GM12878 (cell line): Measurements from ENCODE around the gene CLPTM1L.

ENCODE experiments used
- BMI1 ChIP-seq: fragments of 450-650 bp; IDR thresholded peaks from 2 replicates; pipeline ENCODE4 v1.6.1; 2016; ENCODE audit warnings: mild to moderate bottlenecking, moderate library complexity, borderline replicate concordance
- BRCA1 ChIP-seq: IDR thresholded peaks from 2 replicates; pipeline ENCODE4 v1.6.1; 2011; ENCODE audit warnings: low read depth, low read length, improper control_type of control experiment
- CTCF ChIP-seq, 3 experiments: IDR thresholded peaks in 2 of 3; conservative IDR thresholded peaks in 1 of 3; 2 replicates each; pipeline ENCODE4 v1.5.1; 2011; ENCODE audit warnings: low read depth in 3 of 3, low read length in 3 of 3, mild to moderate bottlenecking in 3 of 3, control low read depth in 2 of 3, moderate library complexity in 2 of 3, inconsistent platforms in 1 of 3, mixed read lengths in 1 of 3; ENCODE audit not compliant: control insufficient read depth in 2 of 3, insufficient read depth in 1 of 3; ENCODE audit errors: extremely low read depth in 1 of 3
- EGR1 ChIP-seq, 2 experiments: IDR thresholded peaks; 1 replicate in 1 of 2; 2 replicates in 1 of 2; pipeline ENCODE4 v1.6.1; 2011 to 2012; ENCODE audit warnings: low read depth in 2 of 2, low read length in 2 of 2, borderline replicate concordance in 1 of 2, mild to moderate bottlenecking in 1 of 2, moderate library complexity in 1 of 2
- EP300 ChIP-seq, 2 experiments: fragments of 150-350 bp in 1 of 2; IDR thresholded peaks; 2 replicates each; pipeline ENCODE4 v1.6.1; 2011 to 2012; ENCODE audit warnings: low read depth in 2 of 2, low read length in 2 of 2, borderline replicate concordance in 1 of 2, improper control_type of control experiment in 1 of 2, inconsistent platforms in 1 of 2; ENCODE audit not compliant: control insufficient read depth in 1 of 2
- JUNB ChIP-seq: IDR thresholded peaks from 2 replicates; pipeline ENCODE4 v1.6.1; 2016; ENCODE audit warnings: antibody characterized with exemption, mild to moderate bottlenecking
- NFYB ChIP-seq: IDR thresholded peaks from 2 replicates; pipeline ENCODE4 v1.6.1; 2011; ENCODE audit warnings: low read depth, mild to moderate bottlenecking, low read length, improper control_type of control experiment, moderate library complexity; ENCODE audit not compliant: insufficient read depth
- PBX3 ChIP-seq: IDR thresholded peaks from 2 replicates; pipeline ENCODE4 v1.6.1; 2011; ENCODE audit warnings: mild to moderate bottlenecking, low read depth, low read length, moderate library complexity; ENCODE audit not compliant: insufficient replicate concordance
- POLR2A ChIP-seq: IDR thresholded peaks from 2 replicates; pipeline ENCODE4 v1.6.1; 2011; ENCODE audit warnings: low read depth, mild to moderate bottlenecking, low read length
- POLR2AphosphoS5 ChIP-seq: IDR thresholded peaks from 2 replicates; pipeline ENCODE4 v1.6.1; 2011; ENCODE audit warnings: mild to moderate bottlenecking, low read length, inconsistent platforms
- TF ChIP-seq, protein P1 (sequence below): fragments of 450-650 bp; IDR thresholded peaks from 2 replicates; pipeline ENCODE4 v1.6.1; 2017; ENCODE audit warnings: mild to moderate bottlenecking, low read depth, inconsistent platforms; ENCODE audit not compliant: poor library complexity, severe bottlenecking

DNA sequence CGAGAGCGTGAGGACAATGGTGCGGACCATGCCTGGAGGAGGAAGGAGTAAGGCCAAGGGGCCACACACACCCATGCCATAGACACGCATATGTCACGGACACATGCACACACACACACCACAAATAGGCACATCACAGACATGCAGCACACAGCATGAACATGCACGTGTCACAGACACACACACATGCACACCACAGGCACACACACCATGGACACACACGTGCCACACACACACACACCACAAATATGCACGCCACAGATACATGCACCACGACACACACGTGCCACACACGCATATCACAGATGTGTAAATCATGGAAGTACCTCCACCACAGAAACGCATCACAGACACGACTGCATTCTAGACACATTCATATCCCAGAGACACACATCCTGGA is 66.7 kb downstream of the CLPTM1L start:
- no peak for TF ChIP-seq CTCF (IDR thresholded peaks at IDR 0.05 in 2 of 3, conservative IDR thresholded peaks at IDR 0.05 in 1 of 3; ENCODE audit: control insufficient read depth in 2 of 3, extremely low read depth in 1 of 3, insufficient read depth in 1 of 3, low read depth in 3 of 3, low read length in 3 of 3)
- TF ChIP-seq BRCA1, result no peak
- no peak for TF ChIP-seq NFYB
- TF ChIP-seq BMI1, result no peak
- no peak for TF ChIP-seq POLR2A
- TF ChIP-seq, protein P1, sequence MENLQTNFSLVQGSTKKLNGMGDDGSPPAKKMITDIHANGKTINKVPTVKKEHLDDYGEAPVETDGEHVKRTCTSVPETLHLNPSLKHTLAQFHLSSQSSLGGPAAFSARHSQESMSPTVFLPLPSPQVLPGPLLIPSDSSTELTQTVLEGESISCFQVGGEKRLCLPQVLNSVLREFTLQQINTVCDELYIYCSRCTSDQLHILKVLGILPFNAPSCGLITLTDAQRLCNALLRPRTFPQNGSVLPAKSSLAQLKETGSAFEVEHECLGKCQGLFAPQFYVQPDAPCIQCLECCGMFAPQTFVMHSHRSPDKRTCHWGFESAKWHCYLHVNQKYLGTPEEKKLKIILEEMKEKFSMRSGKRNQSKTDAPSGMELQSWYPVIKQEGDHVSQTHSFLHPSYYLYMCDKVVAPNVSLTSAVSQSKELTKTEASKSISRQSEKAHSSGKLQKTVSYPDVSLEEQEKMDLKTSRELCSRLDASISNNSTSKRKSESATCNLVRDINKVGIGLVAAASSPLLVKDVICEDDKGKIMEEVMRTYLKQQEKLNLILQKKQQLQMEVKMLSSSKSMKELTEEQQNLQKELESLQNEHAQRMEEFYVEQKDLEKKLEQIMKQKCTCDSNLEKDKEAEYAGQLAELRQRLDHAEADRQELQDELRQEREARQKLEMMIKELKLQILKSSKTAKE, result no peak
- no peak for TF ChIP-seq EP300 (IDR thresholded peaks at IDR 0.05; ENCODE audit: borderline replicate concordance in 1 of 2, control insufficient read depth in 1 of 2, low read depth in 2 of 2, low read length in 2 of 2)
- TF ChIP-seq EGR1 (IDR thresholded peaks at IDR 0.05; ENCODE audit: borderline replicate concordance in 1 of 2, low read depth in 2 of 2, low read length in 2 of 2), result no peak
- no peak for TF ChIP-seq PBX3
- no peak for TF ChIP-seq JUNB
- no peak for TF ChIP-seq POLR2AphosphoS5
